Tibial nerve (tissue), 3 donors: ENCODE measurements around the gene MYO5C.
"Not testable (repeated sequence)": the region's sequence is repeated elsewhere in the genome, so short reads cannot be mapped to it uniquely, and the experiment has no call there.

Source experiments
- POLR2A ChIP-seq, 2 donors: fragments of 450-650 bp; IDR thresholded peaks; one replicate each; pipeline ENCODE4 v1.6.1; 2017; ENCODE audit warnings: antibody characterized with exemption in 2 of 2, mild to moderate bottlenecking in 2 of 2, moderate library complexity in 2 of 2
- TF ChIP-seq, protein P1 (sequence below), 5 experiments: fragments of 200-600 bp in 3 of 5; fragments of 450-650 bp in 2 of 5; sonication (generic) in 3 of 5; IDR thresholded peaks; one replicate each; pipeline ENCODE4 v1.5.1; 2016 to 2019; ENCODE audit warnings: antibody characterized with exemption in 5 of 5, mild to moderate bottlenecking in 3 of 5, moderate library complexity in 2 of 5

GRCh38 chr15:52165494-52166131 lies 130.0 kb downstream of the MYO5C start:
- TF ChIP-seq, protein P1, sequence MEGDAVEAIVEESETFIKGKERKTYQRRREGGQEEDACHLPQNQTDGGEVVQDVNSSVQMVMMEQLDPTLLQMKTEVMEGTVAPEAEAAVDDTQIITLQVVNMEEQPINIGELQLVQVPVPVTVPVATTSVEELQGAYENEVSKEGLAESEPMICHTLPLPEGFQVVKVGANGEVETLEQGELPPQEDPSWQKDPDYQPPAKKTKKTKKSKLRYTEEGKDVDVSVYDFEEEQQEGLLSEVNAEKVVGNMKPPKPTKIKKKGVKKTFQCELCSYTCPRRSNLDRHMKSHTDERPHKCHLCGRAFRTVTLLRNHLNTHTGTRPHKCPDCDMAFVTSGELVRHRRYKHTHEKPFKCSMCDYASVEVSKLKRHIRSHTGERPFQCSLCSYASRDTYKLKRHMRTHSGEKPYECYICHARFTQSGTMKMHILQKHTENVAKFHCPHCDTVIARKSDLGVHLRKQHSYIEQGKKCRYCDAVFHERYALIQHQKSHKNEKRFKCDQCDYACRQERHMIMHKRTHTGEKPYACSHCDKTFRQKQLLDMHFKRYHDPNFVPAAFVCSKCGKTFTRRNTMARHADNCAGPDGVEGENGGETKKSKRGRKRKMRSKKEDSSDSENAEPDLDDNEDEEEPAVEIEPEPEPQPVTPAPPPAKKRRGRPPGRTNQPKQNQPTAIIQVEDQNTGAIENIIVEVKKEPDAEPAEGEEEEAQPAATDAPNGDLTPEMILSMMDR (IDR thresholded peaks at IDR 0.05) = not testable (repeated sequence)
- not testable (repeated sequence) for TF ChIP-seq POLR2A (IDR thresholded peaks at IDR 0.05)
